ENCODE data around the gene IL17REL.
"Not testable (repeated sequence)": the region's sequence is repeated elsewhere in the genome, so short reads cannot be mapped to it uniquely, and the experiment has no call there.

Gene IL17REL

DNA sequence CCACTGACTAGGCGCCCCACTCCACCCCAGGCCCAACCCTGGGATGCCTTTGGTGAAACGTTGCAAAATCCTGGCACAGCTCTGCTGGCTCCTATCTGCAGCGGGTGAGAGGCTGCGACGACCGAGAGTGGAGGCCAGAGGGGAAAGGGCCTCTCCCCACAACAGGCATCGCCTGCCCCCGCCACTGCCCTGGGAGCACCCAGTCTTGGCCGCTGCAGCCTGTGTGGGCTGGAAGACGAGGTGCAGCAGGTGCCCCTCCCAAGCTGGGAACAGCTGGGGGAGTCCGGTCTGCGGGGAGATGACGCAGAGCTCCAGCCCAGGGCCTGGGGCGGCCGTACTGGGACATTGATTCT is 56.2 kb downstream of the IL17REL start:
- no peak for DNase-seq

DNA sequence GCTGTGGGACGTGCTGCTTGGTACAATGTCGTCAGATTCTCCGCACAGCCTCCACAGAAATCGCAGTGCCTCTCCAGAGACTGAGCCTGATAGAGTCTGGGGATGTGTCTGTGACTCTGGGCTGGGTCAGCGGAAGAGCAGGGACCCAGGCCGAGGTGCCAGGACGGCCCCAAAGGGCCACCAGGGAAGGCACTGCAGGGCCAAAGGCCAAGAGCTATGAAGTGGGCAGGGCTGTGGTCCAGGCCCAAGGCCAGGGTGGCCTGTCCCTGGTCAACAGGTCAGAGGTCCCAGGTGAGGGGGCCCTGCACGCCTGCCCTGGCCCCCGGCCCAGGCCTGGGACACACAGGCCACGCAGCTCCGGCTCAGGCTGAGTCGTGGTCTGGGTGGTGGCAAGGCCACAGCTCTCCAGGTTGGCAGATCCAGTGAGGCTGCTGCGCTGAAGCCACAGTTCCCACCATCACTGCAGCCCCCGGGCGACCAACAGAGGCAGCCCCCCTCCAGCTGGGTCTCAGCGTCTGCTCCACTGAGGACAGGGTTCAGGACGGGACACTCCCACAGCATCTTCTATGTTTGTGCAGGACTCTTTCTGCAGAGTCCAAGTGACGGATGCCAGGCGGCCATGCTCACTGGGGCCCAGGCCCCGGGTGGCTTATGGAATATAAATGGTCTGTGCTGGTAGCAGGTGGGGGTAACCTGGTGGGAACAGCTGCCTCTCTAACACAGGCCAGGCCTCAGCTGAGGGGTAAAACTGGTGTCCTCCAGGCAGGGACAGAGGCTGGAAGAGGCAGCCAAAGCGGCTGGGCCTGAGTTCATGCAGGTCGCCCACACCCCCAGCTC is 56.8 kb downstream of the IL17REL start:
- no peak for DNase-seq

DNA sequence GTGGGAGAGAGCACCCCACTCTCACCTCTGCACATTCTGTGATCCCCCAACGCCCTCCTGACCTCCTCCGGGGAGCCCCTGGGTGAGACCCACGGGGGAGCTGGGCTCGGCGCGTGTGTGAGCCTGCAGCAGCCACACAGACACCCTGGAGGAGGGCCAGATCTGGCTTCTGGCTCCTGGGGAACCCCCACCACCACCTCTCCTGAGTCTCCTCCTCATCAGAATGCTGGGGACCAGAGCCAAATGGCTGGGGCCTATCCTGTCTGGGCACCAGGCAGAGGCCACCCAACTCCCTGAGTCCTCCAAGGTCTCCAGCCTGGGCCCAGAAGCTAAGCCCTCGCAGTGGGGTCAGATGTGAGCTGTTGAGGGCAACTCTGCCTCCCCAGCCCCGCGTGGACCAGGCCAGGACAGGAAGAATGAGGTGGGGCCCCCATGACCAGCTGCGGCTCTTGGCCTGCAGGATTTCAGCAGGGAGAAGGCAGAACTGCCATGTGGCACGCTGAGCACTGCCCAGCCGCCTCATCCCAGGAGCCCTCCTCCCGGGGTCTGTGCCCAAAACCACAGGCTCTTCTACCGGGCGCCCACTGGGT is 57.5 kb downstream of the IL17REL start:
- DNase-seq: no peak

DNA sequence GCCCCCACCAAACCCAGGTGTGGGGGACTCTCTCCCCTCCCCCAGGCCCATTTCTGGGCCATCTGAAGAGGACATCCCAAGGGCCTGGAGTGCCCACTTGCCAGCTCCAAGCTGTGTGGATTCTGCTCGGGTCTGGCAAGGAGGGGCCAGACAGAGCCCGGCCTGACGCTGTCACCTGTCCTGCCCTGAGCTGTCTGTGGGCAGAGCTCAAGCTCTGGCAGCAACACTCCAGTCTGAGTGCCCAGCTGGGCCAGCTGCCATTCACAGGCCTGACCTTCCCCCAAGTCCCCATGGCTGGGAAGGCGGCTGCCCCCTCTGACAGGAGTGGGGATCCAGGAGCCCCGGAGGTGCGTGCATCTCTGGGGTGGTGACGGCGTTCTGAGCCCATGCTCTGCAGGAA is 58.2 kb downstream of the IL17REL start:
- DNase-seq: no peak

DNA sequence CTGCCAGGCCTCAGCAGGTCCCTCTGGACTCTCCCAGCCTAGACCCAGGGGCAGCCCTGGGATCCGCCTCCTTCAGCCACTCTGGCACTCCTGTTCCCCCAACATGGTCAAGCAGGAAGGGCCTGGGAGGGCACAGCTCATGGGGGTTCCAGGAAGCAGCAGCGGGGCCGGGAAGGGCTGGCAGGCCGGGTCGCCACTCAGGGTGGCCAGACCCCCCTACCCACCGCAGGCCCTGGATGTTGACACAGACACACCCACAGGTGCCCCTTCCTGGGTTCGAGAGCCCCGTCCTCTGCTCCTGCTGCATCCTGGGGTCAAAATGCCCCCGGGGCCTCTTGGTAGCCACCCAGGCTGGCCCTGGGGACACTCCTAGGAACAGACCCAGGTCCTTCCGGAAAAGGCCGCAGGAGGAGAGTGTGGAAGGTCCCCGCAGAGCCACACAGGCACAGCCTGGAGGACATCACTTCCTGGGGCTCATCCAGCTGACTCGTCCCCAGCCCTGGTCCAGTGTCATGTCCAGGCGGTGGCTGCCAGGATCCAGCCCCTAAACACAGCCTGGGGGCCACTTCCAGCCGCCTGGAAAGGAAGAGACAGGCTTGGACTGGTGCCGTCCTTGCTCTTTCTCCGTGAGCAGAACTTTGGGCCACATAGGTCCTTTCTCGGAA is 58.8 kb downstream of the IL17REL start:
- DNase-seq: no peak

DNA sequence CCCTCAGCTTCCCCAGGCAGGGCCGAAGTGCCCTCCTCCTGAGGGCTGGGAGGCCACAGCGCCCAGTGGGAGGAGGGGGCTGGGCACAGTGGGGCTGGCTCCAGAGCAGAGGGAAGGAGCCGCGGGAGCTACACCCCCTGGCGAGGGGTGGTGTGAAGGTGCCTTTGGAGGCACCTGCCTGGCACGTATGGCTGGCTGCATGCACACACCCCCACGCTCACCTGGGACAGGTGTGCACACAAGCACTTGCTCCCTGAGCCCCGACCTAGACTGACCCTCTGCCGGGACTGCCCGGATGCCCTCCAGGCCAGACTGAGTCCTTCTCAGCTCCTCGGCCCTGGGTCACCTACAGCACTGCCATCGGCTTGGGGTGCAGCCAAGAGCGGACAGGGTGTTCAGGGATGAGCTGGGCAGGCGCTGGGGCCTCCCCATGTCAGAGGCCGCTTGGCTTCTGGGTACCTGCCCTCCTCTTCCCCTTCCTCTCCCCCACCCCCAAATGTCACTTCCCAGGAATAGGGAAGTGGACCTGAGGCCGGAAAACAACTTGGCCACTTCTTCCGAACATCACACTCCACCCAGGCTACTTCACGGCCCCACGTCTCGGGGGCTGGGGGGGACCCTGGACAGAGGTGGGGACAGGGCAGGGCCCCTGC is 59.4 kb downstream of the IL17REL start:
- no peak for DNase-seq

DNA sequence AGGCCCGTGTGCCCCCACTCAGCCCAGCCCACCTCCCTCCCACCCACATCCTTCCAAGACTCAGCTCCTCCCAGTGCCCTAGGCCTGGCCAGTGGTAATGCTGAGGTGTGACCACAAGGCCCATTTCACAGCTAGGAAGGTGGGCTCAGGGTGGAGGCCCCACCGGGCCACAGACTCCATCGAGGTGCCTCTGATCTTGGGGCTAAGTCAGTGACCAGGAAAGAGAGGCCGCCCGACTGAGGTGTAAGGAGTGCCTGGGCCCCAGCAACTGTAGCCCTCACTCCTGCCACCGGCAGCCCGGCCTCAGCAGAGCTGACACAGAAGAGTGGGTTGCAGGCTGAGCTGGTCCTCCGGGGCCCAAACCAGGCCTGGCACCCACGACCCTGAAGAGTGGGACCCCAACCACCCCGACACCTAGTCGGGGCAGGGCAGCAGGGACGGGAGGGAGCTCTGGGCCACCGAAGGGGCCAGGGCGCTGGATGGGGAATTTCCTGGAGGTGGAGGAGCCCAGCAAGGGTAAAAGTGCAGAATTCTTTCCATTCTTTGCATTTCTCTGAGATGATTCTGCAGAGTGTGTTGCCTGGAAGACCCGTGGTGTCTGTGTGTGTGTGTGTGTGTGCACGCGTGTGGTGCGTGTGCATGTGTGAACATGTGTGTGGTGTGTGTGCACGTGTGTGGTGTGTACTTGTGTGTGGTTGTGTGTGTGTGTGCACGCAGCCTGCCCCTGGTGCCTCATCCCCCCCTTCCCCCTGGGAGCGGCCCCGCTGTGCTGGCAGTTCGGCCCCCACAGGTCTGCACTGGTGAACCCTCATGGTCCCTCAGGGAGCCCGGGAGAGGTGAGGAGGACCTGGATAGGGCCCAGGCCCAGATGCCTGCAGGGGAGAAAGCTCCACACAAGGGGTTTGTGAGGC is 60.3 kb downstream of the IL17REL start:
- peak; percentile 56 for DNase-seq

DNA sequence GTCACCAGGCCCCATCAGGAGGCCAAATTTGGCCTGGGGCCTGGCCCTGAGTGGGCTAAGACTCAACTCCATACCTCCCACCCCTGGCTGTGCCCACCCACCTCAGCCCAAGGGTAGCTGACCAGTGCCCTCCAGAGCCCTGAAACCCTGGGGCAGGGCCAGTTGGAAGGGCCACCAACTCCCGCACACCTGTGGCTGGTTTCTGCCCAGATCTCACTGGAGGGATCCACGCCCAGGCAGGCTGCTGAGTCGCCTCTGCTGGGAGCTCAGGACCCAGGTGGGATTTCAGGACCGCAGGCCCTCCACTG is 60.9 kb downstream of the IL17REL start:
- DNase-seq: no peak

DNA sequence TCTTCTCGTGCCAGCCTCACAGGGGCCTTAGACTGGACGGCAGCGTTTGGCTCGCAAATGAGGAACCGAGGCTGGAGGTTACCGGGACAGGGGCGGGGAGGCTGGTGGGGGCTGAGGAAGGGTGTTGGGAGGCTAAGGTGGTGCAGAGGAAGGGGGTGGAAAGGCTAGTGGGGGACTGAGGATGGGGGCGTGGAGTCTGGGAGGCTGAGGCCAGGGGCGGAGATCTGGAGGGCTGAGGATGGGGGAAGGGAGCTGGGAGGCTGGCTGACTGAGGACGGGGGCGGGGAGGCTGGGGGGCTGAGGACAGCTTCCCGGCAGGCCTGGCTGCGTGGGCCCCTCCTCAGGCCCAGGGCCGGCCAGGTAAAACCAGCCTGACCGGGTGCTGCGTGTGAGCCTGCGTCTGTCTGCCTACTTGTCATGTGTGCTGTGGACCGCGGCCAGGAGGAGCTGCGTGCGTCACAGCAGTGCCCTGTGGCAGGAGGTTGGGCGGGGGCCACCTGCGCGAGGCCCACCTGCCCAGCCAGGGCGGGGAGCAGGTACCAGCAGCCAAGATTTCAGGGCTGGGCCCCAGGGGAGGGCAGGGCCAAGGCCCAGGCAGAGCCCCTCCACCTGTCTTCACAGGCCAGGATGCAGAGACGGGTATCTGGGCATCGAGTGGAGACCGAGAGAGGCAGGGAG is 61.4 kb downstream of the IL17REL start:
- peak; percentile 66 for DNase-seq

DNA sequence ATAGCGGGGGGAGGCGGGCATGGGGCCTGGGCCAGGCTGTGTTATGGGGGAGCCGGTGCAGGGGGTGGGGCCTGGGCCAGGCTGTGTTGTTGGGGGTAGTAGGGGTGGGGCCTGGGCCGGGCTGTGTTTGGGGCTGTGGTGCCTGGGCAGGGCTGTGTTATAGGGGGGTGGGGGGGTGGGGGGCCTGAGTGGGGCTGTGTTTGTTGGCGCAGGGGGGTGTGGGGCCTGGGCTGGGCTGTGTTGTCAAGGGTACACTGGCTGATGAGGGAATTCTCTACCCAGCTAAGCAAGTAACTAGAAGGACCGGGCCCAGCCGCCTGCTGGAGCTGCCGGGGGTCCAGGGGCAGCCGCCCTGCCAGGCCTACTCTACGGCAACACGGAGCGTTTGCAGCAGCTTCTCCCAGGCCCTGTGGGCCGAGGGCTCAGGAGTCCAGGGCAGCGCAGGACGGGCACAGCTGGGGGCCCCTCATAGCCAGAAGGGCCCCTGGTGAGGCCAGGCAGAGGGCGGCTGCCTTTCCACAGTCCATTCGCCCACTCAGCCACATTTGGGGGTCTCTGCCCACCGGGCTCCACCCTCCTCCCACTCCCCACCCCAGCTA is 62.1 kb downstream of the IL17REL start:
- DNase-seq: peak; percentile 29

DNA sequence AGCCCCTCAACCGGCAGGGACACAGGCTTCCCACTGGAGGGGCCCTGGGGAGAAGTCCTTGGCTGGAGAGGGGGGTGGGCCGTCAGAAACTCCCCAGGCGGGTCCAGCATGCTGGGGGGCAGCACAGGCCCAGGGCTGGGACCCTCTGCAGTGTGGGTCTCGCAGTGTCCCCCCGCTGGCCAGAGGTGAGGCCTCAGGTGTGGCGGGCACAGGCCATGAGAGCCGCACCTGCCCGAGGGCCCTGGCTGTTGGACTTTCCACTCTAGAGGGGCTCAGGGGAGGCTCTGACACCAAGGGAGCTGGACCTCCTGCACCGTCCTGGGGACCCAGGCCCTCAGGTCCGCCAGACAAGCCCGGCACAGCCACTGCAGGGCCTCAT is 62.7 kb downstream of the IL17REL start:
- DNase-seq: peak; percentile 26

DNA sequence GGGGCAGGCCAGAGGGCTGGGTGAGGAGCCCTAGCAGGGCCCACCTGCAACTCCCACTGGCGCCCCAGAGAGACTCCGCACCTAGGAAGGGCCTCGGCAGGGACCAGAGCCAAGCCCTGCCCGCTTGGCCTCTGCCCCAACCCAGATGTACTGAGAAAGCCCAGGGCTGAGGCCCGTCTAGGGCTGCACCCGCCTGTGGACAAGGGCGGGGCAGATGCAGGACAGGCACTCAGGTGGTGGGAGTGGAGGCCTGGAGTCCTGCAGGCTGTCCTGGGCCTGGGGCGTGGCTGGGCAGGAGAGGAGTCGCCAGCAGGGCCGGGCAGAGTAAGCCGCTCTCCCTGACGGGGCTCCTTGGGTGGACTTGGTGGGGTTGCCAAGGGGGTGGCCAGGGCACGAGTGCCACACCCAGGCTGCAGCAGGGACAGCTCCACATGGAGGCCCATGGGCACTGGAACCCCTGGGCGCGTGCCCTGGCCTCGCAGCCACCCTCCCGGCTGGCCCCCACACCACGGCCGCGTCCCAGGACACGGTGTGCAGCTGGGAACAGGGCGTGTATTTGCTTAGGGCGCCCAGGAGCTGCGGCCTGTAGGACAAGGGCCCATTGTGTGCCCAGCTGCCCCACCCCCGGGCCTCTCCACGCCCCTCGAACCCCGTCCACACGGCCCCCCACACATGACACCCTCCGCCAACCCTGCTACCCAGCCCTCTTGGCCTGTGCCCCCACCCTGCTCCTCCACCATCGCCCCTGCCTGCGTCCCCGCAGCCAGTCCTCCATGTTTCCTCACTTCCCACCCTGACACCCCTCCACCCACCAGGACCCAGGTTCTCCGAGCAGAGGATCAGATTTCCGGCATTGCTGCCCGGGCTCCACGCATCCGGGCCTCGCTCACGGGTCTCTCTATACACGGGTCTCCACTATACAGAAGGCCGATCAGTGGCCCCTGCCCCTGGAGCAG is 63.3 kb downstream of the IL17REL start:
- peak; percentile 35 for DNase-seq

DNA sequence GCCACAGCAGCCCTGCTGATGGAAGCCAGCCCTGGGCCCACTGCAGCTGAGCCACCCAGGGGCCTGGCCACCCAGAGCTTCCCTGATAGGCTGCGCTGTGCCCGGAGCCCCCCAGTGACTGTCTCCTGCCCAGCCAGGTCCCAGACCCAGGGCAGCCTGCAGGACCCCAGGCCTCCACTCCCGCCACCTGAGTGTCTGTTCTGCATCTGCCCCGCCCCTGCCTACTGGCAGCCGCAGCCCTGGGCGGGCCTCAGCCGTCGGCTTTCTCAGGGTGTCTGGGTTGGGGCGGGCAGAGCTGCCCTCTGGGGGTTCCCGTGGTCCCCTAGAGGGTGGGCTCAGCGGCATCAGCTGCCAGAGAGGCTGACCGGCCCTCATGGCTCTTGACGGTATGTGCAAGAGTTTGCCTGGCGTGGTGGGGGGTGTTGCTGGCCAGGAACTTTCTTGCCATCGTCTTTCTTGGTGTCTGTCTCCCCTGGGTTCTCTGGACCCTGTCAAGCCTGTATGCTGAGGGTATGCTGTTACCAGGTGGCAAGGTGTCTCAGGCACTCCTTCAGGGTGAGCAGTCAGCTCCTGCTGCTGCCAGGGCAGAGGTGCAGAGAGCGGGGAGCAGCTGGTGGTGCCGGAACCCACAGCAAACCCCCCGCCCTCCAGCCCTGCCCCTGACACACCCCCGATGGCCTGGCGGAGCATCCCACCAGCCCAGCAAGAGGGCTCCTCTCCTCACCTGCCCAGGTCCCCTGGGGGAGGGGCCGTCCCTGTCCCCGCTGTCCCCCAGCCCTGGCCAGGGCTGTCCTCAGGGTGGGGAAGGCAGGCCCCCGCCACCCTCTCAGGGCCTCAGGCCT is 64.2 kb downstream of the IL17REL start:
- peak; percentile 16 for DNase-seq

DNA sequence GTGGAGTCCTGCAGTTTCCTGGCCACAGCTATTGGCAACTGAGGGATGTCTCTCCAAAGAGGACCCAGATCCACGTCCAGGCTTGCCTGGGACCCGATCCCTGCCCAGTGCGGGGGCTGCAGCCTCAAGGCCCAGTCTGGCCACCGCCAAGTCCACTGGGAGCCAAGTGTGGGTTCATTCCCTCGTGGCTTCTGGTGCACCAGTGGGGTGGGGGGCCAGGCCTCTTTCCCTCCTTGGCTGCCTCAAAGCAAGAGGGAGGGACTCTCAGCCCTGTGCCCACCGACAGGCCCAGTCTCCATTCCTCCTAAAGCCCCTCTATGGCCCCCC is 65.3 kb downstream of the IL17REL start:
- no peak for DNase-seq

DNA sequence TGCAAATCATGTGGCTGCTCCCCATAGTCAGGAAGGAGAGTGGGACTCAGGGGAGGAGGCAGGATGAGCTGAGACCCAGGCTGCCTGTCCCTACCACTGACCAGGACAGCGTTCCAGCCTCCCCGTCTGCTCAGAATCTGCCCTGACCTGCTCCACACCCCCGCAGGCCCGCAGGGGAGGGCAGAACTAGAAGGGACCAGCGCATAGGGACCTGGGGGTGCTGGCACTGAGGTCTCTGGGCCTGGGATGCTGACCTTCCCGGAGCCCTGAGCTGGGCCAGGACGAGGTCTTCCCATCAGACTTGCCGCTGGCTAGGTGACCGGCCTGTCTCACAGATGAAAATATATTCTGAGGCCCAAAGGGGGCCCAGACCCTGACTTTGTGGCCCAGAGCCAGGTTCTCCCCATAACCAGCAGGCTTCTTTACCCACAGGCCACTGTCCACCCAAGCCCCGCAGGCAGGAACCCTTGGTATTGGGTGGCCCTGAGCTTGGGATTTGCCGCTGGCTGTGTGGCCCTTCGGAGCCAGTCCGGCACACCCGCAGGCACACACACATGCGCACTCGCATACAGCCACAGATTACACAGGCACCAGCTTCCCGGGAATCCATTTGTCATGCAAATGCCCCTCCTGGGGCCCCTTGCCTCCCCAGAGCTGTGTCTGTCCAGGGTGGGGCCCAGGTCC is 65.8 kb downstream of the IL17REL start:
- no peak for DNase-seq

DNA sequence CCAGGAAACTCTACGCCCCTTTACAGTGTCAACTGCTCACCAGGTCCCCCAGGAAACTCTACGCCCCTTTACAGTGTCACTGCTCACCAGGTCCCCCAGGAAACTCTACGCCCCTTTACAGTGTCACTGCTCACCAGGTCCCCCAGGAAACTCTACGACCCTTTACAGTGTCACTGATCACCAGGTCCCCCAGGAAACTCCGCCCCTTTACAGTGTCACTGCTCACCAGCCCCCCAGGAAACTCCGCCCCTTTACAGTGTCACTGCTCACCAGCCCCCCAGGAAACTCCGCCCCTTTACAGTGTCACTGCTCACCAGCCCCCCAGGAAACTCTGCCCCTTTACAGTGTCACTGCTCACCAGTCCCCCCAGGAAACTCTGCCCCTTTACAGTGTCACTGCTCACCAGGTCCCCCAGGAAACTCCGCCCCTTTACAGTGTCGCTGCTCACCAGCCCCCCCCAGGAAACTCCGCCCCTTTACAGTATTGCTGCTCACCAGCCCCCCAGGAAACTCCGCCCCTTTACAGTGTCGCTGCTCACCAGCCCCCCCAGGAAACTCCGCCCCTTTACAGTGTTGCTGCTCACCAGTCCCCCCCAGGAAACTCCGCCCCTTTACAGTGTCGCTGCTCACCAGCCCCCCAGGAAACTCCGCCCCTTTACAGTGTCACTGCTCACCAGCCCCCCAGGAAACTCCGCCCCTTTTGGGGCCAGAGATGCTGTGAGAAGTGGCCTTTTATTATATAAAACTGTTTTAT is 67.3 kb downstream of the IL17REL start:
- DNase-seq: not testable (repeated sequence)
